ENCODE results near the gene CYSLTR2. TPM values are rescaled to one million over a fixed set of nuclear protein-coding genes. Genes with fewer than 3 reads are reported as not detected.

The CYSLTR2 gene, protein sequence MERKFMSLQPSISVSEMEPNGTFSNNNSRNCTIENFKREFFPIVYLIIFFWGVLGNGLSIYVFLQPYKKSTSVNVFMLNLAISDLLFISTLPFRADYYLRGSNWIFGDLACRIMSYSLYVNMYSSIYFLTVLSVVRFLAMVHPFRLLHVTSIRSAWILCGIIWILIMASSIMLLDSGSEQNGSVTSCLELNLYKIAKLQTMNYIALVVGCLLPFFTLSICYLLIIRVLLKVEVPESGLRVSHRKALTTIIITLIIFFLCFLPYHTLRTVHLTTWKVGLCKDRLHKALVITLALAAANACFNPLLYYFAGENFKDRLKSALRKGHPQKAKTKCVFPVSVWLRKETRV
- total RNA-seq: 7.6 TPM
- long read RNA-seq, partial matches to known transcripts: 1 of 3 reads
- long read RNA-seq, other reads (novel, unspliced or antisense): 2 of 3 reads

DNA sequence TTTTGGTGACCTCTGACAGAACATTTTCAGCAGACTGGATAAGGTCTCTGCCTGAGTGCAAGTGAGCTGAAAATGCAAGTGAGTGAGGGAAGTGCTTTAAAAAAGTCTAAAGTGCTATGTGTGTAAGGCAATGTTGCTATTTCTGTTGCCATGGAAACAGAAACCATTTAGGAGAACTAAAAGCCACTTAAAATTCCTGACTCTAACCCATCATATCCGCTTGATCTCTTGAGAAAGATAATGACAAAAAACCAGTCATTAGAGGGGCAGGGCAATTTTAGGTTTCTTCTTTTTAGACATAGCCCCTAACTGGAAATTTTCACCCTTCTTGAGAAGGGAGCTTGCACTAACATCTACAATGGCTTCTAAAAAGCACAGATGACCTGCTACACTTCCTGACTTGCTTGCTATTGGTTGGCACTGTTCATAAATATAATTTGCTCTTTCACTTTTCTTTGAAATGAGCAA, at the start of gene CYSLTR2:
TSS of gene CYSLTR2 (plus strand) at position 458 of the 468 bp plus-strand sequence. CDS start 52,889 bp downstream, outside the sequence.
- TF ChIP-seq, protein P1, sequence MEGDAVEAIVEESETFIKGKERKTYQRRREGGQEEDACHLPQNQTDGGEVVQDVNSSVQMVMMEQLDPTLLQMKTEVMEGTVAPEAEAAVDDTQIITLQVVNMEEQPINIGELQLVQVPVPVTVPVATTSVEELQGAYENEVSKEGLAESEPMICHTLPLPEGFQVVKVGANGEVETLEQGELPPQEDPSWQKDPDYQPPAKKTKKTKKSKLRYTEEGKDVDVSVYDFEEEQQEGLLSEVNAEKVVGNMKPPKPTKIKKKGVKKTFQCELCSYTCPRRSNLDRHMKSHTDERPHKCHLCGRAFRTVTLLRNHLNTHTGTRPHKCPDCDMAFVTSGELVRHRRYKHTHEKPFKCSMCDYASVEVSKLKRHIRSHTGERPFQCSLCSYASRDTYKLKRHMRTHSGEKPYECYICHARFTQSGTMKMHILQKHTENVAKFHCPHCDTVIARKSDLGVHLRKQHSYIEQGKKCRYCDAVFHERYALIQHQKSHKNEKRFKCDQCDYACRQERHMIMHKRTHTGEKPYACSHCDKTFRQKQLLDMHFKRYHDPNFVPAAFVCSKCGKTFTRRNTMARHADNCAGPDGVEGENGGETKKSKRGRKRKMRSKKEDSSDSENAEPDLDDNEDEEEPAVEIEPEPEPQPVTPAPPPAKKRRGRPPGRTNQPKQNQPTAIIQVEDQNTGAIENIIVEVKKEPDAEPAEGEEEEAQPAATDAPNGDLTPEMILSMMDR (IDR thresholded peaks at IDR 0.05; ENCODE audit: borderline replicate concordance): no peak
- Histone ChIP-seq H3K27ac (replicated peaks) (peak within 1 kb of the TSS; percentile 82), H3K36me3 (no peaks in the 10 kb centered on the region), H3K4me3 (peak within 1 kb of the TSS; percentile 57), H3K27me3 (ENCODE audit: low read depth) (peaks cover 12% of the 10 kb centered on the region), H3K9me3 (replicated peaks) (no peaks in the 10 kb centered on the region), H3K4me1 (peaks cover 15% of the 10 kb centered on the region)
- intact Hi-C loops (cut with micrococcal nuclease): no loop called here
- no peak for DNase-seq

DNA sequence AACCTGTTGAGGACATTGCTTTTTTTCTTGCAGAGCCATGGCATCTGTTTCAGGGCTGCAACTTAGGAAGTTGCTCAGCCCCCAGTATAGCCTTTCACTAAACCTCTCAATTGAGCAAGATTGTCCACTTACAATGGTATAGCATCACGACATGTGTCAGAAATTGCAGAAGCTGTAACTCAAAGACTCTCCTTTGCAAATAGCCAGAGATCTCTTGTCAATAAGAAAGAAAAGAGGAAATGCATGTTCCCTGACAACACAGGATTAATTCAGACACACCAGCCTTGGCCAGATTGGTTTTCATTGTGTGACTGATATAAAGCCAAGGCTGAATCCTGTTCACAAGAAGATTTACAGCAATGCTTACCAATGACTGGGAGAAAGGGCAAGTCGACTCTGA, 38.7 kb upstream of the CYSLTR2 start:
- H3K4me1 ChIP-seq: no peaks in the 10 kb centered on the region
- H3K36me3 ChIP-seq: no peaks in the 10 kb centered on the region
- H3K9me3 ChIP-seq (replicated peaks): peaks cover 23% of the 10 kb centered on the region
- intact Hi-C loops (cut with micrococcal nuclease): no loop called here
- H3K27ac ChIP-seq (replicated peaks): no peak overlapping the region
- H3K4me3 ChIP-seq: no peak overlapping the region
- no peaks in the 10 kb centered on the region for H3K27me3 ChIP-seq (ENCODE audit: low read depth)
- TF ChIP-seq, protein P1 (IDR thresholded peaks at IDR 0.05; ENCODE audit: borderline replicate concordance): no peak
- DNase-seq: no peak

DNA sequence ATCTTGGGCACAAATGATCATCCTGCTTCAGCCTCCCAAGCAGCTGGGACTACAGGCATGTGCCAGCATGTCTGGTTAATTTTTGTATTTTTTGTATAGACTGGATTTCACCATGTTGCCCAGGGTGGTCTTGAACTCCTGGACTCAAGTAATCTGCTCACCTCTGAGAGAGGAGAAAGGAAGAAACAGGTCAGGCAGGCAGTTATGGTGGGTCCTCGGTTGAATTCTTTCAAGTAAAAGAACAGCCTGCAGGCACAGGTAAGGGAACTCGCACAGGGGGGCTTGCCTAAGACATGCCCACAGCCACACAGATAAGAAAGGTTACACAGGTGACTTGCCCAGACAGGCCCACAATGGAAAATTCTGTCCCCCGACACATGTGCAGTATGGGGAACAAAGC, 34.8 kb upstream of the CYSLTR2 start:
- Histone ChIP-seq H3K4me3 (no peak overlapping the region), H3K9me3 (replicated peaks) (peaks cover 30% of the 10 kb centered on the region), H3K36me3 (no peaks in the 10 kb centered on the region), H3K27ac (replicated peaks) (no peak overlapping the region), H3K4me1 (peaks cover 7% of the 10 kb centered on the region), H3K27me3 (ENCODE audit: low read depth) (no peaks in the 10 kb centered on the region)
- TF ChIP-seq, protein P1 (IDR thresholded peaks at IDR 0.05; ENCODE audit: borderline replicate concordance): no peak
- DNase-seq: no peak
- intact Hi-C loops (cut with micrococcal nuclease): no loop called here

DNA sequence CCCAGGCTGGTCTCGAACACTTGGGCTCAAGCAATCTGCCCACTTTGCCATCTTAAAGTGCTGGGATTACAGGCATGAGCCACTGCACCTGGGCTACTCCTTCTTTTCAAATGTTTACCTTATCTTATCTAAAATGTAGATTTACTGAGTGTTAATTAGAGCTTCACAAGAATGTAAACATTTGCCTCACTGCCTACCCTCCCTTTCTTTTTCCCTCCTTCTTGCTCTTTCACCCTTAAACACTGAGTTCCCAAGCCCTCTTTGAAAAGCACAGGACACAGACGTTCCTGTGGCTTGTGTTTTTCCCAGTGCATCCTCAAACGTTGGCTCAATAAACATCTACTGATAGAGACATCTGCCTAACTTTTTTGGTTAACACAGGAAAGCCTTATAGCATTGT, 32.7 kb upstream of the CYSLTR2 start:
- H3K4me1 ChIP-seq: peaks cover 14% of the 10 kb centered on the region
- no peaks in the 10 kb centered on the region for H3K27me3 ChIP-seq (ENCODE audit: low read depth)
- no peak overlapping the region for H3K27ac ChIP-seq (replicated peaks)
- H3K36me3 ChIP-seq: no peaks in the 10 kb centered on the region
- intact Hi-C loops (cut with micrococcal nuclease): no loop called here
- TF ChIP-seq, protein P1 (IDR thresholded peaks at IDR 0.05; ENCODE audit: borderline replicate concordance): no peak
- peaks cover 23% of the 10 kb centered on the region for H3K9me3 ChIP-seq (replicated peaks)
- no peak overlapping the region for H3K4me3 ChIP-seq
- DNase-seq: no peak

DNA sequence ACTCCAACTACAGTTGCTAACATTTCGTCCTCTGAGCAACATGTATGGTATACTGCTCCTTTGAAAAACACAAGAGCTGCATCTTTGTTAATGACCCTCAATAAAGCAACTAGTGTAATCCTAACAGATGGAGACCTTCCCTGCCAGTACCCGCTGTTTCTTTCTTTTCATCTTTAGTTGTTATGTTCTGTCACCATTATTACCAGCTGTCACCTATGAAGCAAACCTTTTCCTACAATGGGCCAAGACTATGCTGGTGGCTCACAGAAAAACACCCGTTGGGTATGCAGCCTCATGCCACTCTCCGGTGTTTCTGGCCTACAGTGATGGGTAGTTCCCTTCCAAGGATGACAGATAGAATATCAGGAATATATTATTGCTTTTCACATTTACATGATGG, 29.7 kb upstream of the CYSLTR2 start:
- intact Hi-C loops (cut with micrococcal nuclease): no loop called here
- H3K27ac ChIP-seq (replicated peaks): peak overlapping the region; percentile 88
- H3K27me3 ChIP-seq (ENCODE audit: low read depth): no peaks in the 10 kb centered on the region
- DNase-seq: no peak
- TF ChIP-seq, protein P1 (IDR thresholded peaks at IDR 0.05; ENCODE audit: borderline replicate concordance): no peak
- no peak overlapping the region for H3K4me3 ChIP-seq
- peaks cover 26% of the 10 kb centered on the region for H3K4me1 ChIP-seq
- H3K9me3 ChIP-seq (replicated peaks): peaks cover 19% of the 10 kb centered on the region
- no peaks in the 10 kb centered on the region for H3K36me3 ChIP-seq

Measured in left ventricle myocardium inferior (tissue), 1 donor.